Neutrophil (primary cell): ENCODE results near the gene NTM.

ENCODE experiments used
- H3K27ac ChIP-seq: fragments of 200-600 bp; sonication (generic); 2 replicates; pipeline ENCODE4 v1.5.1; 2016; ENCODE audit warnings: mild to moderate bottlenecking, moderate library complexity
- H3K27me3 ChIP-seq: fragments of 200-600 bp; sonication (generic); 2 replicates; pipeline ENCODE4 v1.6.0; 2016; ENCODE audit warnings: mild to moderate bottlenecking
- H3K36me3 ChIP-seq: fragments of 200-600 bp; sonication (generic); 2 replicates; pipeline ENCODE4 v1.5.1; 2017
- H3K4me1 ChIP-seq, 2 experiments: fragments of 200-600 bp in 1 of 2; sonication (generic) in 1 of 2; 1 replicate in 1 of 2; 2 replicates in 1 of 2; pipeline versions ENCODE4 v1.5.1 to v1.6.1; 2013 to 2016; ENCODE audit warnings: low read depth in 1 of 2, low read length in 1 of 2, mild to moderate bottlenecking in 1 of 2, moderate library complexity in 1 of 2; ENCODE audit not compliant: control insufficient read depth in 1 of 2, insufficient read depth in 1 of 2
- H3K4me3 ChIP-seq, 2 experiments: fragments of 200-600 bp in 1 of 2; sonication (generic) in 1 of 2; 1 replicate in 1 of 2; 2 replicates in 1 of 2; pipeline ENCODE4 v1.5.1; 2013 to 2016; ENCODE audit warnings: low read depth in 1 of 2, low read length in 1 of 2, mild to moderate bottlenecking in 1 of 2, moderate library complexity in 1 of 2
- H3K9me3 ChIP-seq: fragments of 200-600 bp; sonication (generic); 2 replicates; pipeline ENCODE4 v1.5.1; 2016
- CTCF ChIP-seq: fragments of 200-600 bp; sonication (generic); IDR thresholded peaks from 2 replicates; pipeline ENCODE4 v1.5.1; 2016; ENCODE audit warnings: antibody characterized with exemption

Gene NTM

GRCh38 chr11:131904756-131905155 lies 534.3 kb downstream of the NTM start:
- Histone ChIP-seq H3K36me3 (no peaks in the 10 kb centered on the region), H3K27me3 (peaks cover 79% of the 10 kb centered on the region), H3K9me3 (no peaks in the 10 kb centered on the region), H3K4me1 (no peaks in the 10 kb centered on the region), H3K27ac (no peak overlapping the region), H3K4me3 (no peak overlapping the region)
- TF ChIP-seq CTCF = no peak

- H3K27me3 ChIP-seq = peaks cover 82% of the 10 kb centered on the region
- no peaks in the 10 kb centered on the region for H3K9me3 ChIP-seq
- H3K4me1 ChIP-seq = no peaks in the 10 kb centered on the region
- TF ChIP-seq CTCF = no peak
- no peak overlapping the region for H3K4me3 ChIP-seq
- H3K27ac ChIP-seq = no peak overlapping the region
- no peaks in the 10 kb centered on the region for H3K36me3 ChIP-seq
Observed at GRCh38 chr11:131906963-131907362, 536.5 kb downstream of the NTM start.

- Histone ChIP-seq H3K27me3 (peaks cover 83% of the 10 kb centered on the region), H3K4me1 (no peaks in the 10 kb centered on the region)
Observed at GRCh38 chr11:131907371-131907770, 537.0 kb downstream of the NTM start.

GRCh38 chr11:131908316-131908715 lies 537.9 kb downstream of the NTM start:
- Histone ChIP-seq H3K27ac (no peak overlapping the region), H3K9me3 (no peaks in the 10 kb centered on the region), H3K4me3 (no peak overlapping the region), H3K4me1 (no peaks in the 10 kb centered on the region), H3K27me3 (peaks cover 88% of the 10 kb centered on the region), H3K36me3 (no peaks in the 10 kb centered on the region)
- no peak for TF ChIP-seq CTCF

More at GRCh38 chr11:131907371-131907770, 537.0 kb downstream of the NTM start:
- Histone ChIP-seq H3K9me3 (no peaks in the 10 kb centered on the region), H3K4me3 (no peak overlapping the region), H3K27ac (no peak overlapping the region), H3K36me3 (no peaks in the 10 kb centered on the region)
- no peak for TF ChIP-seq CTCF

GRCh38 chr11:131909426-131910177 lies 539.2 kb downstream of the NTM start:
- Histone ChIP-seq H3K27me3 (peaks cover 98% of the 10 kb centered on the region), H3K9me3 (no peaks in the 10 kb centered on the region), H3K36me3 (no peaks in the 10 kb centered on the region), H3K4me1 (no peaks in the 10 kb centered on the region), H3K4me3 (no peak overlapping the region), H3K27ac (no peak overlapping the region)
- TF ChIP-seq CTCF = no peak
